Measurements from ENCODE around the gene GMIP. TPM values are rescaled to one million over a fixed set of nuclear protein-coding genes. Genes with fewer than 3 reads are reported as not detected.
A peak's percentile ranks its signal among the peaks of the same experiment; 100 is the strongest.

Gene GMIP
- total RNA-seq, 1 donor from 2014 or later, result 18.5 TPM

GRCh38 chr19:19634516-19635312 is 8.7 kb downstream of the GMIP start:
- DNase-seq (ENCODE audit: low spot score), result no peak
- Mint-ChIP-seq H3K27ac (ENCODE audit: unreplicated experiment) (no peak overlapping the region), H3K9me3 (ENCODE audit: unreplicated experiment) (no peaks in the 10 kb centered on the region), H3K27me3 (ENCODE audit: unreplicated experiment) (peaks cover 5% of the 10 kb centered on the region), H3K36me3 (ENCODE audit: low read depth, unreplicated experiment) (peaks cover 25% of the 10 kb centered on the region), H3K4me1 (ENCODE audit: unreplicated experiment) (no peaks in the 10 kb centered on the region), H3K4me3 (ENCODE audit: unreplicated experiment) (peak overlapping the region; percentile 51)
- TF ChIP-seq CTCF (IDR thresholded peaks at IDR 0.05; ENCODE audit: unreplicated experiment), result no peak

DNA sequence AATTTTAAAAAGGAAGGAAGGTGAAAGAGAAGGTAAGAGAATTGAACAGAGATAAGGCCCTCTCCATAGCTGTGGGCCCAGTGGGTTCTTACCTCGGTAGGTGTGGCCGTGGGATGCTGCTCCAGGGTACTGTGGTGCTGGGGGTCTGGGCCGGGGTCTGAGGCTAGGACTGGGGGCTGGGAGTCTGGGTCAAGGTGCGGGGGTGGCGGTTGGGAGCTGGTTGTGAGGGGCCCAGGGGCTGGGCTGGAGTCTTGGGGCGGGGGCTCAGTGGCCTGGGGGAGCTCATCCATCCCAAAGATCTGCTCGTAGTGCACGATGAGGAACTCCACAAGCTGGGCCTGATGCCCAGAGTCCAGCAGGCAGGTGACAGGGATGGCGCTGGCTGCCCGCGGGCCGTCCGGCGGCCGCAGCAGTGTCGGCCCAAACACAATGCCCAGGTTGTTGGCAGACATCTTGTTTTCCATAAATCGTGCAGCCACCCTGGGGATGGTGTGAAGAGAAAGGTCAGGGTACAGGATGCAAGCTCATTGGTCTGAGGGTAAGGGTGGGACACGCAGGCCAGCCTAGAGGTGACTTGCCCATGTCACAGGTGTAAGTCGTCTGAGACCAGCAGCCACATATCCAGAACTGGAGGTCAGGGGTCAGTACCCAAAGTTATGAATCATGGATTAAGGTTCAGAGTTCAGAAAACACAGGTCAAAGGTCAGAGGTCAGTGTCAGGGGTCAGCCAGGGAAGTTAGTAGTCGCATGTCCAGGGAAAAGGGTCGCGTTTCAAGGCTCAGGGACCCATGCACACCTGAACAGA is 9.5 kb downstream of the GMIP start:
- Mint-ChIP-seq H3K9me3 (ENCODE audit: unreplicated experiment) (no peaks in the 10 kb centered on the region), H3K4me1 (ENCODE audit: unreplicated experiment) (no peaks in the 10 kb centered on the region), H3K27ac (ENCODE audit: unreplicated experiment) (no peak overlapping the region), H3K27me3 (ENCODE audit: unreplicated experiment) (peaks cover 7% of the 10 kb centered on the region), H3K4me3 (ENCODE audit: unreplicated experiment) (peak overlapping the region; percentile 51), H3K36me3 (ENCODE audit: low read depth, unreplicated experiment) (peaks cover 25% of the 10 kb centered on the region)
- no peak for TF ChIP-seq CTCF (IDR thresholded peaks at IDR 0.05; ENCODE audit: unreplicated experiment)
- DNase-seq (ENCODE audit: low spot score), result no peak

- peak overlapping the region; percentile 0 for H3K4me3 Mint-ChIP-seq (ENCODE audit: unreplicated experiment)
- H3K9me3 Mint-ChIP-seq (ENCODE audit: unreplicated experiment), result no peaks in the 10 kb centered on the region
- no peak for TF ChIP-seq CTCF (IDR thresholded peaks at IDR 0.05; ENCODE audit: unreplicated experiment)
Observed at GRCh38 chr19:19632661-19633060, 10.8 kb downstream of the GMIP start.

GRCh38 chr19:19631346-19631745 is 12.1 kb downstream of the GMIP start:
- no peak for DNase-seq (ENCODE audit: low spot score)
- peaks cover 30% of the 10 kb centered on the region for H3K36me3 Mint-ChIP-seq (ENCODE audit: low read depth, unreplicated experiment)
- no peak for TF ChIP-seq CTCF (IDR thresholded peaks at IDR 0.05; ENCODE audit: unreplicated experiment)
- H3K27ac Mint-ChIP-seq (ENCODE audit: unreplicated experiment), result no peak overlapping the region
- H3K4me3 Mint-ChIP-seq (ENCODE audit: unreplicated experiment), result no peak overlapping the region
- H3K4me1 Mint-ChIP-seq (ENCODE audit: unreplicated experiment), result peaks cover 5% of the 10 kb centered on the region
- peaks cover 18% of the 10 kb centered on the region for H3K27me3 Mint-ChIP-seq (ENCODE audit: unreplicated experiment)
- no peaks in the 10 kb centered on the region for H3K9me3 Mint-ChIP-seq (ENCODE audit: unreplicated experiment)

More at GRCh38 chr19:19632661-19633060, 10.8 kb downstream of the GMIP start:
- DNase-seq (ENCODE audit: low spot score), result no peak
- Mint-ChIP-seq H3K27ac (ENCODE audit: unreplicated experiment) (no peak overlapping the region), H3K27me3 (ENCODE audit: unreplicated experiment) (peaks cover 10% of the 10 kb centered on the region), H3K36me3 (ENCODE audit: low read depth, unreplicated experiment) (peaks cover 25% of the 10 kb centered on the region), H3K4me1 (ENCODE audit: unreplicated experiment) (no peaks in the 10 kb centered on the region)
